ENCODE data around the gene TEKTIP1. TPM values are rescaled to one million over a fixed set of nuclear protein-coding genes. Genes with fewer than 3 reads are reported as not detected.

Gene TEKTIP1
- total RNA-seq, 1 donor from 2014 or later = 0.35 TPM

GRCh38 chr19:3523361-3524077, 15.5 kb upstream of the TEKTIP1 start:
- DNase-seq (ENCODE audit: low spot score) = no peak
- no peak overlapping the region for H3K4me3 Mint-ChIP-seq (ENCODE audit: unreplicated experiment)
- H3K27me3 Mint-ChIP-seq (ENCODE audit: low read depth) = no peaks in the 10 kb centered on the region
- no peak overlapping the region for H3K27ac Mint-ChIP-seq (ENCODE audit: unreplicated experiment)
- H3K9me3 Mint-ChIP-seq (ENCODE audit: low read depth) = no peaks in the 10 kb centered on the region
- peaks cover 4% of the 10 kb centered on the region for H3K4me1 Mint-ChIP-seq (ENCODE audit: low read depth)
- peaks cover 9% of the 10 kb centered on the region for H3K36me3 Mint-ChIP-seq (ENCODE audit: low read depth)
- no peak for TF ChIP-seq CTCF (IDR thresholded peaks at IDR 0.05)

- Mint-ChIP-seq H3K27ac (ENCODE audit: unreplicated experiment) (no peak overlapping the region), H3K4me3 (ENCODE audit: unreplicated experiment) (no peak overlapping the region), H3K4me1 (ENCODE audit: low read depth) (peaks cover 4% of the 10 kb centered on the region), H3K9me3 (ENCODE audit: low read depth) (no peaks in the 10 kb centered on the region), H3K36me3 (ENCODE audit: low read depth) (peaks cover 9% of the 10 kb centered on the region), H3K27me3 (ENCODE audit: low read depth) (no peaks in the 10 kb centered on the region)
- DNase-seq (ENCODE audit: low spot score) = no peak
- no peak for TF ChIP-seq CTCF (IDR thresholded peaks at IDR 0.05)
Observed at GRCh38 chr19:3524078-3524842, 14.7 kb upstream of the TEKTIP1 start.

DNA sequence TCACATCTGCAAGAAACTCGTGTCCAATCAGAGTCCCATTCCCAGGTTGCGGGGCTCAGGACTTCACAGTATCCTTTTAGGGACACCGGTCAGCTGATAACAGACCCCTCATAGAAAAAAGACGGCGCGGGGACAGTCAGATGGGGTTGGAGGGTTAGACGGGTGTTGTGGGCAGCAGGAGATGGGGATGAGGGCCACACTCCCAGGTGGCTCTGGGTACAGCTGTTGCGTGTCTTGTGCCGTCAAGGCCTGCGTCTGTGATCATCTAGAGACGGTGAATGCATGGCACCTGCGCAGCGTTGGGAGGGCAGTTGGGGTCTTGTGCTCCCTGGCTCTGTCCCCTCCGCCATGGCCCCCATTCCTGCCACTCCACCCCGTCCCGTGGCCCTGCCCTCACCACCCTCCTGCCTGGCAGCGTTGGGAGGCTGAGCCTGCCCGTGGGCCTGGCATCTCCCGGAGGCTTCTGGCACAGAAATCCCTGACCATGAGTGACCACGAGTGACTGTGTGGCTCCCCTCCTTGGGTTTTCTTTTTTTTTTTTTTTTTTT, 14.0 kb upstream of the TEKTIP1 start:
- Mint-ChIP-seq H3K4me1 (ENCODE audit: low read depth) (peaks cover 4% of the 10 kb centered on the region), H3K27ac (ENCODE audit: unreplicated experiment) (no peak overlapping the region), H3K27me3 (ENCODE audit: low read depth) (no peaks in the 10 kb centered on the region), H3K36me3 (ENCODE audit: low read depth) (peaks cover 9% of the 10 kb centered on the region), H3K4me3 (ENCODE audit: unreplicated experiment) (no peak overlapping the region), H3K9me3 (ENCODE audit: low read depth) (no peaks in the 10 kb centered on the region)
- DNase-seq (ENCODE audit: low spot score) = no peak
- TF ChIP-seq CTCF (IDR thresholded peaks at IDR 0.05) = no peak

DNA sequence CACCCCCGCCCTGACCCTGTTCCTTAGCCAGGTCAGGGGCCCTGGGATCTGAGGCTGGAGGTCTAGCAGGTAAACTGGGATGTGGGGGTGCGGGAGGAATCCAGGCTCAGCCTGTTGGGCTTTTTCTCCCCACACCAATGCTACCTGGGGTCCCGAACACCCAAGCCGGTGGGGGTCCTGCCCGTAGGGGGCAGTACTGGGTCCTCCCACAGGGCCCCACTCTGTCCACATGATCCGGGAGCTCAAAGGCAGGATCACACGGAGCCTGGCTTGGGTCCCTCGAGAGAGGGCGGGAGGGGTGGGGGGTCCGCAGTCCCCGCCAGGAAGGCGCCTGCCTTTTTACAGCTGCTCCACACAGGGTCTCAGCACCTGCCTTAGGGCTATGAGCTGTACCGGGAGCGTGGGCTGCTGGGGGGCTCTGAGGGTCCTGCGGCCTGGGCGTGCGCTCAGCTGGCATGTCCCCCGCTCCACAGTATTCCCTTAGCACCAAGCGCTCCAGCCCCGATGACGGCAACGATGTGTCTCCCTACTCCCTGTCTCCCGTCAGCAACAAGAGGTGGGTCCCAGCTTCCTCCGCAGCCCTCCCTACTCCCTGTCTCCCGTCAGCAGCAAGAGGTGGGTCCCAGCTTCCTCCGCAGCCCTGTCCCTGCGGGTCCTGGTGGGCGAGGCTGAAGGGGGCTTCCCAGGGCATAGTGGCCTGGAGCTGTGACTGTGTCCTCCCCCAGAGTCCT, 12.3 kb upstream of the TEKTIP1 start:
- DNase-seq (ENCODE audit: low spot score) = no peak
- no peaks in the 10 kb centered on the region for H3K27me3 Mint-ChIP-seq (ENCODE audit: low read depth)
- H3K4me1 Mint-ChIP-seq (ENCODE audit: low read depth) = no peaks in the 10 kb centered on the region
- no peak overlapping the region for H3K27ac Mint-ChIP-seq (ENCODE audit: unreplicated experiment)
- no peaks in the 10 kb centered on the region for H3K9me3 Mint-ChIP-seq (ENCODE audit: low read depth)
- H3K4me3 Mint-ChIP-seq (ENCODE audit: unreplicated experiment) = no peak overlapping the region
- peaks cover 14% of the 10 kb centered on the region for H3K36me3 Mint-ChIP-seq (ENCODE audit: low read depth)
- peak; percentile 52 for TF ChIP-seq CTCF (IDR thresholded peaks at IDR 0.05)
